NCI-H345 (cell line): ENCODE data around the gene MSH2.
"Not testable (repeated sequence)": the region's sequence is repeated elsewhere in the genome, so short reads cannot be mapped to it uniquely, and the experiment has no call there.

Source experiments
- DNase-seq: peaks from one replicate; lab custom pipeline; 2025; lab: John Stamatoyannopoulos, UW

Gene MSH2

DNA sequence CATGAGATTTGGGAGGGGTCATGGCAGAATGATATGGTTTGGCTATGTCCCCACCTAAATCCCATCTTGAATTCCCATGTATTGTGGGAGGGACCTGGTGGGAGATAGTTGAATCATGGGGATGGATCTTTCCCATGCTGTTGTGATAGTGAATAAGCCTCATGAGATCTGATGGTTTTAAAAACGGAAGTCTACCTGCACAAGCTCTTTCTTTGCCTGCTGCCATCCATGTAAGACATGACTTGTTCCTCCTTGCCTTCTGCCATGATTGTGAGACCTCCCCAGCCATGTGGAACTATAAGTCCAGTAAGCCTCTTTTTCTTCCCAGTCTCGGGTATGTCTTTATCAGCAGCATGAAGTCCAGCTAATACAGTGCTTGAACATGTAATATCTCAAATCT lies 5.0 kb downstream of the MSH2 start:
- not testable (repeated sequence) for DNase-seq

DNA sequence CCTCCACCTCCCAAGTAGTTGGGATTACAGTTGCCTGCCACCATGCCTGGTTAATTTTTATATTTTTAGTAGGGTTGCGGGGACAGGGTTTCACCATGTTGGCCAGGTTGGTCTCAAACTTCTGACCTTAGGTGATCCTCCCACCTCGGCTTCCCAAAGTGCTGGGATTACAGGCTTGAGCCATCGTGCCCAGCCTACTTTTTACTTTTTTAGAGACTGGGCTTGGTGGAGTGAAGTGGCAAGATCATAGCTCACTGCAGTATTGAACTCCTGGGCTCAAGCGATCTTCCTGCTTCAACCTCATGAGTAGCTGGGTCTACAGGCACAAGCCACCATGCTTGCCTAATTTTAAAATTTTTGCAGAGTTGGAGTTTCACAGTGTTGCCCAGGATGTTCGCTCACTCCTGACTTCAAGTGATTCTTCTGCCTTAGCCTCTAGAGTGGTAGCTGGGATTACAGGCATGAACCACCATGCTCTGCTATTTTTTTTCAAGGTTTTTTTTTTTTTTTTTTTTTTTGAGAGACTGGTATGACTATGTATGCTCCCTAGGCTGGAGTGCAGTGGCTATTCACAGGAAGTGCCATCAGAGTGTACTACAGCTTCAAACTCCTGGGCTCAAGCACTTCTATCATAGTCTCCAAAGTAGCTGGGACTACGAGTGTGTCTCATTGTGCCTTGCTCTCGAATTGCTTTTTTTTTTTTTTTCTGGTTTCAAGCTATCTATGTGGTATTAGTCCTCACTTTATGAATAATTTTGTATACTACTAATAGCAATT lies 11.9 kb downstream of the MSH2 start:
- DNase-seq: no peak

DNA sequence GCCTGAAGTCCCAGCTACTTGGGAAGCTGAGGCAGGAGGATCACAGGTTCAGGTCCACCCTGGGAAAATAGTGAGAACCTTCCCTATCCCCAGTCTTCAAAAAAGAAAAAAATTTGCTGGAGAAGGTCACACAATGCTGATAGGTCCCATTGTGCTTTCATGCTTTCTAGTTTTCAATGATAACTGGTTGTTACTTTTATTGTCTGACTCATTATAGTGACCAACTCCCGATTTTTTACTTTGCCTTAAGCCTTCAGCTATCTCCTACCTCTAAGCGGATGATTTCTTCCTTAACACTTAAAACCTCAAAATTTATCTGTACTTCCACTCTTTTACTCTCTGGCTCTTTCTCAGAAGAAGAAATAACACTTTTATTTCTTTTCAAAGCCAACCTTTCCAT lies 17.3 kb downstream of the MSH2 start:
- no peak for DNase-seq

DNA sequence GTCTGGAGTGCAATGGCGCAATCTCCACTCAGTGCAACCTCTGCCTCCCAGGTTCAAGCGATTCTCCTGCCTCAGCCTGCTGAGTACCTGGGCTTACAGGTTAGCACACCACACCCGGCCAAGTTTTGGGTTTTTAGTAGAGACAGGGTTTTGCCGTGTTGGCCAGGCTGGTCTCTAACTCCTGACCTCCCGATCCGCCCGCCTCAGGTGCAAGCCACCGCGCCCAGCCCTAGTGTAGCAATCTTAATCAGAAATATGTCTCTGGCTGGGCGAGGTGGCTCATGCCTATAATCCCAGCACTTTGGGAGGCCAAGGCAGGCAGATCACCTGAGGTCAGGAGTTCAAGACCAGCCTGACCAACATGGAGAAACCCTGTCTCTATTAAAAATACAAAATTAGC lies 17.7 kb downstream of the MSH2 start:
- DNase-seq: not testable (repeated sequence)

DNA sequence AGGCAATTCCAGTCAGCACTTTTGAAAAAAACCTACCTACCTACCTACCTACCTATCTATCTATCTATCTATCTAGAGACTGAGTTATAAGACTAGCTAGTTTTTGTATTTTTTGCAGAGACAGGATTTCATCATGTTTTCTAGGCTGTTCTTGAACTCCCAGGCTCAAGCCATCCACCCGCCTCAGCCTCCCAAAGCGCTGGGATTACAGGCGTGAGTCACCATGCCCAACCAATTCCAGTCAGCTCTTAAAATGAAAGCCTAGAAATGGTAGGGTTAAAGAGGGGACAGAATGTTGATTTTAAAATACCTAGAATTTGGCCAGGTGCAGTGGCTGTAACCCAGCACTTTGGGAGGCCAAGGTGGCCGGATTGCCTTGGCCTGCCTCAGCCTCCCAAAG lies 19.1 kb downstream of the MSH2 start:
- DNase-seq: no peak

DNA sequence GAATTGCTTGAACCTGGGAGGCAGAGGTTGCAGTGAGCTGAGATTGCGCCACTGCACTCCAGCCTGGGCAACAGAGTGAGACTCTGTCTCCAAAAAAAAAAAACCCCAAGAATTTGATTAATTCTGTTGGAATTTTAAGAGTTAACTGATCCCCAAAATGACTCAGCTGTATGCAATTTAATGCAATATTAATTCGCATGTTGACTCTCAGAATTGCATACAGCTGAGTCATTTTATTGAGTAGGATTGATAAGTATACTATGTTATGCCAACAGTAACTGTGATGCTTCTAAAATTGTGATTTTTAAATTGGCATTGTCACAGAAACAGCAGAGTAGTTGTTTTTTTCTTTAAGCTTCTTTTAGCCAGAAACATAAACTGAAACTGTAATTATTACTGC lies 19.6 kb downstream of the MSH2 start:
- DNase-seq: no peak

DNA sequence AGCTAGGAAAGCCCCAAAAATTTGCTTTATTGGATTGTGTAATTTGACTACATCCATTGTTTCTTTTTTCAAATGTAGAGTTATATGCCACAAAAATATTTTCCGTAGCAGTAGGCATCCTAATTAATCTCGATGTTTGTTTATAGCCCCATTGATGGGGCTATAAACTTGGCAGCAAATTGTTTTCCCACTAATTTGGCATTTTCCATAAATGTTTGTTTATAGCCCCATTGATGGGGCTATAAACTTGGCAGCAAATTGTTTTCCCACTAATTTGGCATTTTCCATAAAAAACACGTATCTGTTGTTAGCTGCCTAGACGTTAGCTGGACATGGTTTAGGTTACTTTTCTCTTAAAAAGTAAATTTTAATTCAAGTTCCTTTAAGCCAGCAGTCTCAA lies 23.8 kb downstream of the MSH2 start:
- no peak for DNase-seq

DNA sequence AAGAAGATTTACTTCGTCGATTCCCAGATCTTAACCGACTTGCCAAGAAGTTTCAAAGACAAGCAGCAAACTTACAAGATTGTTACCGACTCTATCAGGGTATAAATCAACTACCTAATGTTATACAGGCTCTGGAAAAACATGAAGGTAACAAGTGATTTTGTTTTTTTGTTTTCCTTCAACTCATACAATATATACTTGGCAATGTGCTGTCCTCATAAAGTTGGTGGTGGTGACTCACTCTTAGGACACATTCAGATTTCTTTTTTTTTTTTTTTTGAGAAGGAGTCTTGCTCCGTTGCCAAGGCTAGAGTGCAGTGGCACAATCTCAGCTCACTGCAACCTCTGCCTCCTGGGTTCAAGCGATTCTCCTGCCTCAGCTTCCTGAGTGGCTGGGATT lies 26.8 kb downstream of the MSH2 start:
- no peak for DNase-seq

DNA sequence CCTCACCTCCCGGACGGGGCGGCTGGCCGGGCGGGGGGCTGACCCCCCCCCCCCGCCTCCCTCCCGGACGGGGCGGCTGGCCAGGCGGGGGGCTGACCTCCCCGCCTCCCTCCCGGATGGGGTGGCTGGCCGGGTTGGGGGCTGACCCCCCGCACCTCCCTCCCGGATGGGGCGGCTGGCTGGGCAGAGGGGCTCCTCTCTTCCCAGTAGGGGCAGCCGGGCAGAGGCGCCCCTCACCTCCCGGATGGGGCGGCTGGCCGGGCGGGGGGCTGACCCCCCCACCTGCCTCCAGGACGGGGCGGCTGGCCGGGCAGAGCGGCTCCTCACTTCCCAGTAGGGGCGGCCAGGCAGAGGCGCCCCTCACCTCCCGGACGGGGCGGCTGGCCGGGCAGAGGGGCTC lies 30.1 kb downstream of the MSH2 start:
- DNase-seq: not testable (repeated sequence)

DNA sequence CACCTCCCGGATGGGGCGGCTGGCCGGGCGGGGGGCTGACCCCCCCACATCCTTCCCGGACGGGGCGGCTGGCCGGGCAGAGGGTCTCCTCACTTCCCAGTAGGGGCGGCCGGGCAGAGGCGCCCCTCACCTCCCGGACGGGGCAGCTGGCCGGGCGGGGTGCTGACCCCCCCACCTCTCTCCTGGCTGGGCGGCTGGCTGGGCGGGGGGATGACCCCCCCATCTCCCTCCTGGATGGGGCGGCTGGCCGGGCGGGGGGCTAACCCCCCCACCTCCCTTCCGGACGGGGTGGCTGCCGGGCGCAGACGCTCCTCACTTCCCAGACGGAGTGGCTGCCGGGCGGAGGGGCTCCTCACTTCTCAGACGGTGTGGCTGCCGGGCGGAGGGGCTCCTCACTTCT lies 30.5 kb downstream of the MSH2 start:
- not testable (repeated sequence) for DNase-seq

DNA sequence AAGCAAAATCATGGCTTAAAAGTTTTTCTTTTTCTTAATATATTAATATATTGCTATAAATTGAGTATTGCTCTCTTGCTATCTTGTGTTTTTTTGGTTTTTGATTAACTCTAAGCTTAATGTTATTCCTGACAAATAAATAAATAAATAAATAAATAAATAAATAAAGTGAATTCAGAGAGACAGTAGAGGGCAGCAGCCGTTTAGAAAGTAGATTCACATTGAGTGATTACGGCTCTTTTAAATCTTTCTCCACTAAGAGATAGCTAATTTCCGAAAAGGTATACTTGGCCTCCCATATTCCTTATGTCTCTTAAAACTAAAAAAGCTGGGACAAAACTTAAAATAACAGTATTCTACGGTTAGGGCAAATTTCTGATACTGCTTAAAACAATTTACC lies 34.3 kb downstream of the MSH2 start:
- no peak for DNase-seq

DNA sequence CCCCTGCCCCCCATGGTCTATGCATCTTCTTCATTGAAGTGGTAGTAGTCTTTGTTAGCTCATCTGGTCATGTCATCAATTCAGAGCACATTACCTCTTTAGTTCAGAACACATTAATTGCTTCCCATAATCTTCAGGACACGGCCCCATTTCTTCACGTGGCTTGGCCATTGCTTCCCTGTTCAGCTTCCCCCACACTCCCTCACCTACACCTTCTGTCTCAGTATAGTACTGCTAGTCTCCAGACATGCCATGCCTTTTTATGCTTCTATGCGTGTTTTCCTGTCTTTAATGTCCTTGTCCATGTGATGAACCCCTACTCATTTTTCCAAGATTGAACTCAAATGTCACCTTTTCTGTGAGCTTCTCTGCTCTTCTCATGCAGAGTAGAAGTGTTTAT lies 35.1 kb downstream of the MSH2 start:
- no peak for DNase-seq

DNA sequence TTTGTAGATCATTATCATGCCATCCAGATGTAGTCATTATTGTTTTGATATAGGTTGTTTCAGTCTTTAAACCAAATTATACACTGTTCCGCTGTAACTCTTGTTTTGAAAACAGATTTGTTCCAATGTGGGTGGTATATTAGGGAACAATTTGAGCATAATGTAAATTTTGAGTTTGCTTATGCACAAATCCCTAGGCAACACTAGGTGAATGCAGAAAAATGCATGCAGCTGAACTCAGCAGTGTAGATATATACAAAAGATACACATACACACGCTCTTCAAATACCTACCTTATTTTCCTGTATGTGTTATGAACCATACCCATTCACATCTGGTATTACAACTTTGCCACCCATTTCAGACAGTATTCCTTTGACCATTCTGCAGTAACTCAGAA lies 35.8 kb downstream of the MSH2 start:
- no peak for DNase-seq

DNA sequence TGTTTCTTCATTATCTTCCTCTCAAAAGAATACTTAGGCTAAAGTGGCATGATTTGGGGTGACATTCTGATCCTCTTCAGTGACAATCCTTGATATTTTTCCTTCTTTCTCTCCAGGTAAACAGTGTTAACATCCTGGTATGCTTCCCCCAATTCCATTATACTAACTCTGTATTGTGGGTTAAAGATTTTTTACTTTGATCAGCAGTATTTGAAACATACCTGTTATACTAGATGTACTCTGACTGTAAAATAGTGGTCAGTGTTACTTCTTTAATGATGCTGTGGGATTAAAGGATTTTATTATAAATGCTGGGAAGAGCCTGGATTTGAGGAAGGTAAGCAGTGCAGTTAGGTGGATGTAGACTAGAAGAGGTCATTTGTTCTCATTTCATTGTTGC lies 48.8 kb downstream of the MSH2 start:
- DNase-seq: no peak

DNA sequence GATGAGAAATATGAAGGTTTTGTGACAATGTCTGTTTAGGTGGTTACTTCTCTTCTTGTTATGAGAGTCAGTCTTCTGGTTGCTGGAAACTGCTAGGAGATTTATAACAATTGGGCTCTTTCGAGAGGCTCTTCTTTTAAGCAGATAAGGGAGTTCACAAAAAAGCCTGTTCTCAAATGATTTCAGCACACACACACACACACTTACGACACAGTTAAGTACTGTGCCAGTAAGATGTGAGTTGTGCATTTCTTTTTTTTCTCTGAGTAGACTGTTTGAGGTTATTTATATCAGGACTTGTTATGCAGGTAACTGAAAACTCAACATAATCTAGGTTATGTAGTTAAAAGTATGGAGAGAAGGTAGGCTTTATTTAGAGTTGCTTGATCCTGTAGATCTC lies 49.8 kb downstream of the MSH2 start:
- DNase-seq: no peak

DNA sequence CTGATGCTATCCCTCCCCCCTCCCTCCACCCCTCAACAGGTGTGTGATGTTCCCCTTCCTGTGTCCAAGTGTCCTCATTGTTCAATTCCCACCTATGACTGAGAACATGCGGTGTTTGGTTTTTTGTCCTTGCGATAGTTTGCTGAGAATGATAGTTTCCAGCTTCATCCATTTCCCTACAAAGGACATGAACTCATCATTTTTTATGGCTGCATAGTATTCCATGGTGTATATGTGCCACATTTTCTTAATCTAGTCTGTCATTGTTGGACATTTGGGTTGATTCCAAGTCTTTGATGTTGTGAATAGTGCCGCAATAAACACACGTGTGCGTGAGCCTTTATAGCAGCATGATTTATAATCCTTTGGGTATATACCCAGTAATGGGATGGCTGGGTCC lies 51.9 kb downstream of the MSH2 start:
- not testable (repeated sequence) for DNase-seq

DNA sequence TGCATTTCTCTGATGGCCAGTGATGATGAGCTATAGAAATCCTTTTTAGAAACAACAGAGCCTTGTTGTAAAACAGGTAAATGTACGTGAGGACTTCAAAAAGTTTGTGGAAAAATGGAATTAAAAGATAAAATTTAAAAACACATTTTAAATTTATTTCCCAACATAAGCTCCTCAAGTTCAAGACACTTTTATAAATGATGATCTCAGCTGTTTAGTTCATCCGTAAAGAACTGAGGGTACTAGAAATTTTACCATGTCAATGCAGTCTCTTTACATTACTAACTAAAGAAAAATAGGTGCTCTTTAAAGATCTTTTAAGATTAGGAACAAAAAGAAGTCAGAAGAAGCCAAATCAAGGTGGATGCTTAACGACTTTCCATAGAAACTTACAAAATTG lies 52.5 kb downstream of the MSH2 start:
- DNase-seq: no peak

DNA sequence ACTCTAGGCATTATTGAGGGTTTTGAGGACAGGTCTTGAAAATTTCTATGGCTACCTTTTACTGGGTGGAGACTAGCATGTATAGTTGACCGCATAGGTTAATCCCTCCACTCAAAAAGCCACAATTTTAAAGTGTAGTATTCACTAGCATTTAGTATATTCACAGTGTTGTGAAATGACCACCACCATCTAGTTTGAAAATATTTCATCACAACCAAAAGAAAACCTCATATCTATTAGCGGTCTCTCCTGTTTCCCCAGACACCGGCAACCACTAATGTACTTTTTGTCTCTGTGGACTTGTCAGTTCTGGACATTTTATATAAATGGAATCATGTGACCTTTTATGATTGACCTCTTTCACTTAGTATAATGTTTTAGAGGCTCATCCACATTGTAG lies 53.9 kb downstream of the MSH2 start:
- DNase-seq: no peak

DNA sequence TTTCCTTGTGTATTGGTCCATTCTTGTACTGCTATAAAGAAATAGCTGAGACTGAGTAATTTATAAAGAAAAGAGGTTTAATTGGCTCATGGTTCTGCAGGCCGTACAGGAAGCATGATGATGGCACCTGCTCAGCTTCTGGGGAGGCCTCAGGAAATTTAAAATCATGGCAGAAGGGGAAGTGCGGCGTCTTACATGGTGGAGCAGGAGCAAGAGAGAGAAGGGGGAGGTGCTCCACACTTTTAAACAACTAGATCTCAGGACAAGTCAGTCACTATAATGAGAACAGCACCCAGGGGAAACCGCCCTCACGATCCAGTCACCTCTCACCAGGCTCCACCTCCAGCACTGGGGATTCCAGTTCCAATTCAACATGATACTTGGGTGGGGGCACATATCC lies 54.3 kb downstream of the MSH2 start:
- no peak for DNase-seq

DNA sequence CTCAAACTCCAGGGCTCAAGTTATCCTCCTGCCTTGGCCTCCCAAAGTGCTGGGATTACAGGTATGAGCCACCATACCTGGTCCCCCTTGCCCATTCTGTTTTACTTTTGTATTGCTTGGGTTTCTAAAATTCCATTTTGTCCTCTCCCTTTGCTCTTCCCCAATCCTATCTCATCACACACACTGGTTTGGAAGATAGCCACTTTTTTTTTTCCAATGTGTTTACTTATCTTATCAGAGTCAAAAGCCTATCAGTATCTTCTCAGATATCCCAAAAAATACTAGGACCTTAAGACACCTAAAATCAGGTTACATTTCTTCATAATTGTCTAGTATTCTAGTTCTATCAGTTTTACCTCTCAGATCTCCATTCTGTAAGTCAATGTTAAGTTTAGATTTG lies 56.1 kb downstream of the MSH2 start:
- no peak for DNase-seq

DNA sequence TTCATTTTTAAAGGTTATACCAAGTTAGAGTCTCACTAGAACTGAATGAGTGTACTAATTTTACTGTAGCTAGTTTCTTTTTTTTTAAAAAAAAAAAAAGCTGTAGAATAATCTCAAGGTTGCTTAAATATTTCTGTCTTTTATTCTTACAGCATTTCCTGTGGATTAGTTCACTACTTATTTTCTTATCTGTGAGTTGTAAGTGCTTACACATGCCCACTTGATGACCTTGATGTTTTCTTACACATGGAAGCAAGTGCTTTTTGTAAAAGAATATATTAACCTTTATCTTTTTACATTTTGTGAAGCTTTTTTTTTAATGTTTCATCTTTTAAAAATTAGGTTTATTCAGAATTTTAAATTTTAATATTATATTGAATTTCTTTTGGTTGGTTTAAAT lies 57.8 kb downstream of the MSH2 start:
- no peak for DNase-seq

DNA sequence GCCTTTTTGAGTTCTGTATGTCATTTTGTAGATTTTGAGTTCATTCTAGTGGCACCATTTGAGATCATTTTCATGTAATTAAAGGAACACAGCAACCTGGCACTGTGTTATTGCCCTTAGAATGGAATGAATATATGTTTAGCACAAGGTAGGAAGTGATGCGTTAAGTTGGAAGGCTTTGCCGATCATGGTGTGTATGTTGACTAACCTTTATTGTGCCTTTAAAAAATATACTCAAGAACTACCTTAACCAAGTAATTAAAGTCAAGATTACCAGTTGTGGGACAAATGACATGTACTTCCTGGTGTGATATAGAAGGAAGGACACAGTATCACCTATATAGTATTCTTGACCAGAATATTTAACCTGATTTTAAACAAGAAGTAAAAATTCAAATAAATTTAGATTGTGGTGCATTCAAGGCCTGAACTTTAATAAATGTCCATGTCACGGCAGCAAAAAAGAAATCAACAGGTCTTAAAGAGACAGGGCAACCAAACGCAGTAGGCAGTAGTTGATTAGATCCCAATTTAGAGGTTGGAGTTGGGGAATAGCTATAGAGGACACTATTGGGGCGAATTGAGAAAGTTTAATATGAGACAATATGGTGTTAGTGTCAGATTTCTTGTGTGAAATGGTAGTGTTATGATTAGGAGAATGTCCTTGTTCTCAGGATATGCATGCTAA lies 68.6 kb downstream of the MSH2 start:
- DNase-seq: no peak

DNA sequence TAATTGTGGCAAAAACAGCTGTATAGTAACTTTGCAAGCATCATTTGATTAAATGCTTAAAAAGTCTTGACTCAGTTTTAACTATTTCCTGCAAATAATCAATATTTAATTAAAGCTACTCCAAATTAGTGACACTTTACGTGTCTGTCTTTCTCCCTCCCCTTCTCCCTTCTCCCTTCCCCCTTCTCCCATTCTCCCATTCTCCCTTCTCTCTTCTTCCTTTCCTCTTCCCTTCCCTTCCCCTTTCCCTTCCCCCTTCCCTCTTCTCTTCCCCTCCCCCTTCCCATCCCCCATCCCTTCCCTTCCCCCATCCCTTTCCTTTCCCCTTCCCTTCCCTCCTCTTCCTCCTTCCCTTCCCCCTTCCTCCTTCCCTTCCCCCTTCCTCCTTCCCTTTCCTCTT lies 76.9 kb downstream of the MSH2 start:
- DNase-seq: no peak

DNA sequence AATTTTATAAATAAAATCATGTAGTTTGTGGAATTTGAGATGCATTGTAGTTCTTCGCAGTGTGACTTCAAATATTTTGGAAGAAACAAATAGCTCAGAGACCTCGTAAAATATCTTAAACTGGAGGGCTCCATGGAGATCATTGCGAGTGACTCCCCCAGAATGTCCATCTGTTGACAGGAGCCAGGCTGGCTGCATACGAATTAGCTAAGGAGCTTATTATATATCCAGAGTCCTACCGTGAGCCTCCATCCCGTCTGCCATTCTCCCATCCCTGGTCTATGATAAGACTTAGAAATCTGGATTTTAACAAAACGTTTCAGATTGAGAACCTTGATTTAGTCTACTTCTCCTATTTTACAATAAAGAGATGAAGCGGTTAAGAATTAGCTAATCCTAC lies 80.2 kb downstream of the MSH2 start:
- DNase-seq: no peak
